ENCODE results near the gene PLA2G4B.

DNA sequence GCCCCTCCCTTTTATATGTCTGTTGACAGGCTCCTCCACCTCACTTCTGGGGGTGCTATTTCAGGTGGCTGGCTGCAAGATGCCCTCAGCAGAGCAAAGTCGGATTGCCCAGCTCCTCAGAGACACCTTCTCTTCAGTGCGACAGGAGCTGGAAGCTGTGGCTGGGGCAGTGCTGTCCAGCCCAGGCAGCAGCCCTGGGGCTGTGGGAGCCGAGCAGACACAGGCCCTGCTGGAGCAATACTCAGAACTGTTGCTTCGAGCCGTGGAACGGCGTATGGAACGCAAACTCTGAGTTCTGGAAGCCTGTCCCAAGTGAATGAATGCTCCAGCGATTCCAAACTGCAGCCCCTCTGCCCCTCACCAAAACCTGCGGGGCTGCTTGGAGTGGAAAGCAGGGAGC lies 13.5 kb upstream of the PLA2G4B start:
- TF ChIP-seq POLR2AphosphoS5 (IDR thresholded peaks at IDR 0.05) = no peak
- TF ChIP-seq, protein P1, sequence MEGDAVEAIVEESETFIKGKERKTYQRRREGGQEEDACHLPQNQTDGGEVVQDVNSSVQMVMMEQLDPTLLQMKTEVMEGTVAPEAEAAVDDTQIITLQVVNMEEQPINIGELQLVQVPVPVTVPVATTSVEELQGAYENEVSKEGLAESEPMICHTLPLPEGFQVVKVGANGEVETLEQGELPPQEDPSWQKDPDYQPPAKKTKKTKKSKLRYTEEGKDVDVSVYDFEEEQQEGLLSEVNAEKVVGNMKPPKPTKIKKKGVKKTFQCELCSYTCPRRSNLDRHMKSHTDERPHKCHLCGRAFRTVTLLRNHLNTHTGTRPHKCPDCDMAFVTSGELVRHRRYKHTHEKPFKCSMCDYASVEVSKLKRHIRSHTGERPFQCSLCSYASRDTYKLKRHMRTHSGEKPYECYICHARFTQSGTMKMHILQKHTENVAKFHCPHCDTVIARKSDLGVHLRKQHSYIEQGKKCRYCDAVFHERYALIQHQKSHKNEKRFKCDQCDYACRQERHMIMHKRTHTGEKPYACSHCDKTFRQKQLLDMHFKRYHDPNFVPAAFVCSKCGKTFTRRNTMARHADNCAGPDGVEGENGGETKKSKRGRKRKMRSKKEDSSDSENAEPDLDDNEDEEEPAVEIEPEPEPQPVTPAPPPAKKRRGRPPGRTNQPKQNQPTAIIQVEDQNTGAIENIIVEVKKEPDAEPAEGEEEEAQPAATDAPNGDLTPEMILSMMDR (IDR thresholded peaks at IDR 0.05) = no peak

Measured in prostate gland (tissue), 2 donors.